ENCODE data around the gene LRIG3. TPM values are rescaled to one million over a fixed set of nuclear protein-coding genes. Genes with fewer than 3 reads are reported as not detected.

The LRIG3 gene
- polyA plus RNA-seq, 1 donor from 2014 or later: 0.22 TPM

GRCh38 chr12:58966939-58967338 lies 46.6 kb upstream of the LRIG3 start:
- Histone ChIP-seq H3K79me2 (replicated peaks; ENCODE audit: insufficient read depth, low read length) (no peaks in the 10 kb centered on the region), H3K27me3 (ENCODE audit: insufficient read depth, low read depth, low read length) (no peaks in the 10 kb centered on the region), H3K36me3 (ENCODE audit: insufficient read depth, low read length) (no peaks in the 10 kb centered on the region), H3F3A (ENCODE audit: insufficient read depth, low read length, poor library complexity, severe bottlenecking) (no peaks in the 10 kb centered on the region), H3K9me2 (ENCODE audit: insufficient read depth, low read length) (no peaks in the 10 kb centered on the region), H3K4me2 (ENCODE audit: low read length) (no peak overlapping the region), H3K9me3 (ENCODE audit: low read length) (no peaks in the 10 kb centered on the region), H3K4me3 (ENCODE audit: low read length) (no peak overlapping the region), H3K27ac (ENCODE audit: low read length) (no peak overlapping the region), H2AFZ (ENCODE audit: low read depth, low read length) (no peak overlapping the region), H3K9ac (ENCODE audit: low read length) (no peak overlapping the region), H4K20me1 (ENCODE audit: insufficient read depth) (no peaks in the 10 kb centered on the region)
- no peak for TF ChIP-seq EZH2 (IDR thresholded peaks at IDR 0.05; ENCODE audit: borderline replicate concordance, insufficient read depth, low read length, poor library complexity, severe bottlenecking)
- TF ChIP-seq POLR2AphosphoS5 (IDR thresholded peaks at IDR 0.05): no peak
- no peak for TF ChIP-seq MXI1 (conservative IDR thresholded peaks at IDR 0.05; ENCODE audit: poor library complexity, severe bottlenecking)
- no peak for TF ChIP-seq SMC3 (conservative IDR thresholded peaks at IDR 0.05; ENCODE audit: poor library complexity)
- TF ChIP-seq EP300 (conservative IDR thresholded peaks at IDR 0.05; ENCODE audit: poor library complexity, severe bottlenecking): no peak
- TF ChIP-seq REST (IDR thresholded peaks at IDR 0.05; ENCODE audit: borderline replicate concordance): no peak
- no peak for TF ChIP-seq CTCF (IDR thresholded peaks at IDR 0.05; ENCODE audit: poor library complexity, severe bottlenecking)
- no peak for TF ChIP-seq RAD21 (conservative IDR thresholded peaks at IDR 0.05)
- no peak for TF ChIP-seq TAF1 (IDR thresholded peaks at IDR 0.05; ENCODE audit: low read depth)

GRCh38 chr12:58965568-58965967 lies 45.3 kb upstream of the LRIG3 start:
- Histone ChIP-seq H3K27ac (ENCODE audit: low read length) (no peak overlapping the region), H3F3A (ENCODE audit: insufficient read depth, low read length, poor library complexity, severe bottlenecking) (no peaks in the 10 kb centered on the region), H3K4me2 (ENCODE audit: low read length) (no peak overlapping the region), H4K20me1 (ENCODE audit: insufficient read depth) (no peaks in the 10 kb centered on the region), H3K9ac (ENCODE audit: low read length) (no peak overlapping the region), H3K4me3 (ENCODE audit: low read length) (no peak overlapping the region), H3K9me2 (ENCODE audit: insufficient read depth, low read length) (no peaks in the 10 kb centered on the region), H3K79me2 (replicated peaks; ENCODE audit: insufficient read depth, low read length) (no peaks in the 10 kb centered on the region), H2AFZ (ENCODE audit: low read depth, low read length) (no peak overlapping the region), H3K9me3 (ENCODE audit: low read length) (no peaks in the 10 kb centered on the region), H3K27me3 (ENCODE audit: insufficient read depth, low read depth, low read length) (no peaks in the 10 kb centered on the region), H3K36me3 (ENCODE audit: insufficient read depth, low read length) (no peaks in the 10 kb centered on the region)
- TF ChIP-seq POLR2AphosphoS5 (IDR thresholded peaks at IDR 0.05): no peak
- no peak for TF ChIP-seq EP300 (conservative IDR thresholded peaks at IDR 0.05; ENCODE audit: poor library complexity, severe bottlenecking)
- no peak for TF ChIP-seq MXI1 (conservative IDR thresholded peaks at IDR 0.05; ENCODE audit: poor library complexity, severe bottlenecking)
- no peak for TF ChIP-seq EZH2 (IDR thresholded peaks at IDR 0.05; ENCODE audit: borderline replicate concordance, insufficient read depth, low read length, poor library complexity, severe bottlenecking)
- no peak for TF ChIP-seq SMC3 (conservative IDR thresholded peaks at IDR 0.05; ENCODE audit: poor library complexity)
- TF ChIP-seq TAF1 (IDR thresholded peaks at IDR 0.05; ENCODE audit: low read depth): no peak
- no peak for TF ChIP-seq CTCF (IDR thresholded peaks at IDR 0.05; ENCODE audit: poor library complexity, severe bottlenecking)
- no peak for TF ChIP-seq REST (IDR thresholded peaks at IDR 0.05; ENCODE audit: borderline replicate concordance)
- no peak for TF ChIP-seq RAD21 (conservative IDR thresholded peaks at IDR 0.05)
